Measurements from ENCODE around the gene PTPRA. TPM values are rescaled to one million over a fixed set of nuclear protein-coding genes. Genes with fewer than 3 reads are reported as not detected.

Gene PTPRA, protein sequence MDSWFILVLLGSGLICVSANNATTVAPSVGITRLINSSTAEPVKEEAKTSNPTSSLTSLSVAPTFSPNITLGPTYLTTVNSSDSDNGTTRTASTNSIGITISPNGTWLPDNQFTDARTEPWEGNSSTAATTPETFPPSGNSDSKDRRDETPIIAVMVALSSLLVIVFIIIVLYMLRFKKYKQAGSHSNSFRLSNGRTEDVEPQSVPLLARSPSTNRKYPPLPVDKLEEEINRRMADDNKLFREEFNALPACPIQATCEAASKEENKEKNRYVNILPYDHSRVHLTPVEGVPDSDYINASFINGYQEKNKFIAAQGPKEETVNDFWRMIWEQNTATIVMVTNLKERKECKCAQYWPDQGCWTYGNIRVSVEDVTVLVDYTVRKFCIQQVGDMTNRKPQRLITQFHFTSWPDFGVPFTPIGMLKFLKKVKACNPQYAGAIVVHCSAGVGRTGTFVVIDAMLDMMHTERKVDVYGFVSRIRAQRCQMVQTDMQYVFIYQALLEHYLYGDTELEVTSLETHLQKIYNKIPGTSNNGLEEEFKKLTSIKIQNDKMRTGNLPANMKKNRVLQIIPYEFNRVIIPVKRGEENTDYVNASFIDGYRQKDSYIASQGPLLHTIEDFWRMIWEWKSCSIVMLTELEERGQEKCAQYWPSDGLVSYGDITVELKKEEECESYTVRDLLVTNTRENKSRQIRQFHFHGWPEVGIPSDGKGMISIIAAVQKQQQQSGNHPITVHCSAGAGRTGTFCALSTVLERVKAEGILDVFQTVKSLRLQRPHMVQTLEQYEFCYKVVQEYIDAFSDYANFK
- total RNA-seq (2016; rRNA removed; fragmentation: Illumina TruSeq; extraction: Trizol): 43.7 and 47.2 TPM in 2 replicates
- total RNA-seq (2016; cell fraction: cytosol; rRNA removed; fragmentation: Illumina TruSeq; extraction: Trizol; ENCODE audit: low read depth): 75.0 and 92.4 TPM in 2 replicates
- total RNA-seq (2016; cell fraction: insoluble cytoplasmic fraction; rRNA removed; fragmentation: Illumina TruSeq; extraction: Trizol): 36.6 and 48.6 TPM in 2 replicates
- total RNA-seq (2016; cell fraction: membrane; rRNA removed; fragmentation: Illumina TruSeq; extraction: Trizol): 68.2 and 69.6 TPM in 2 replicates
- total RNA-seq (2016; cell fraction: nucleus; rRNA removed; fragmentation: Illumina TruSeq; extraction: Trizol): 49.3 and 53.4 TPM in 2 replicates
- polyA plus RNA-seq (2011; rRNA removed): 107 and 127 TPM in 2 replicates
- polyA plus RNA-seq (2011; cell fraction: cytosol; rRNA removed): 69.7 and 102 TPM in 2 replicates
- 65.1 and 68.2 TPM in 2 replicates for polyA plus RNA-seq (2011; cell fraction: nucleus; rRNA removed)
- 67.3 and 73.2 TPM in 2 replicates for polyA plus RNA-seq (2012)
- polyA plus RNA-seq (2016; cell fraction: cytosol; fragmentation: Illumina TruSeq; extraction: Trizol; ENCODE audit: low read depth): 23.1 and 26.7 TPM in 2 replicates
- polyA plus RNA-seq (2016; cell fraction: insoluble cytoplasmic fraction; fragmentation: Illumina TruSeq; extraction: Trizol; ENCODE audit: low read depth): 56.2 and 64.8 TPM in 2 replicates
- 68.7 and 72.2 TPM in 2 replicates for polyA plus RNA-seq (2016; cell fraction: membrane; fragmentation: Illumina TruSeq; extraction: Trizol; ENCODE audit: low read depth)
- polyA plus RNA-seq (2016; cell fraction: nucleus; fragmentation: Illumina TruSeq; extraction: Trizol; ENCODE audit: insufficient read depth, low read depth): 100 and 102 TPM in 2 replicates
- polyA minus RNA-seq (2011; rRNA and poly(A)+ RNA removed; ENCODE audit: low replicate concordance): 22.9 and 71.1 TPM in 2 replicates
- polyA minus RNA-seq (2011; cell fraction: cytosol; rRNA and poly(A)+ RNA removed): 48.3 and 52.0 TPM in 2 replicates
- polyA minus RNA-seq (2011; cell fraction: nucleus; rRNA and poly(A)+ RNA removed): 49.8 and 61.4 TPM in 2 replicates
- Bru-seq, nascent RNA: percentile 83 among the genes with signal in this experiment
- percentile 79 among the genes with signal in this experiment for BruChase-seq, experiment 1, labeled RNA remaining after a 6-hour chase
- percentile 80 among the genes with signal in this experiment for BruChase-seq, experiment 2, labeled RNA remaining after a 2-hour chase
- long read RNA-seq, experiment 1, partial matches to known transcripts: 29 of 41 reads
- long read RNA-seq, experiment 1, other reads (novel, unspliced or antisense): 9 of 41 reads
- long read RNA-seq, experiment 2, transcript PTPRA-201 (23 exons, 3,725 nt): major isoform, 26 of 133 reads
- long read RNA-seq, experiment 2, partial matches to known transcripts: 57 of 133 reads
- long read RNA-seq, experiment 2, other reads (novel, unspliced or antisense): 50 of 133 reads

DNA sequence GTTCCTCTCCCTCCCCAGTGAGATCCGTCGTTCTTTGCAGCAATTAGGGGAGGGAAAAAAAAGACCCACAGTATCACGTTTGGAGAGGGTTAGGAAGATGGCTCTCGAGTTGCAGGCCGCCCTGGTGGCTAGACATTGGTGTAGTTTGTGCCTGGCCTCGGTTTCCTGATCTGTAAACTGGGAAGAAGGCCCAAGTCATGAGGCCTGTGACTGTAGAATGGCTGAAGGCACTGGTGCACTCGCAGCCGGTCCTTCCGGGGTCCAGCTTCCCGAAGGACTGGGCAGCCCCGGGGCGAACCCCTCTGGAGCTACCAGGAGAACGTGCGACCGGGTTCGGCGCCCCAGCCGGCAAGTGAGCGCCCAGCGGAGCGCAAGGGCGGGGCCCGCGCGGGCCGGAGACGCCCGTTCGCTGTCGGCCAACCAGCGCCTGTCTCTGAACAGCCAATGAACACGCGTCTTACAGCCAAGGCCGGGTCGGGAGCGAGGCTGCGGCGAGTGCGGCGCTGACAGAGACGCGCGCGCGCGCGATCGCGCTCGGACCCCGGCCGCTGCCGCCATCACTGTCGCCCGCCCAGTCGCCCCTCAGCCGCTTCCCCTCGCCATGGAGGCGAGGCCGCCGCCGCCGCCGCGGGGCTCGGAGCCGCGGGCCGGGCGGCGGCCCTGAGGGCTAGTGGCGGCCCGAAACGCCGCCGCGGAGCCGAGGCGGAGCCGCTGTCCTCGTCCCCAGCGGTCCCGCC, at the start of gene PTPRA:
TSS of gene PTPRA (plus strand) at position 472 of the 737 bp plus-strand sequence. CDS start 90,797 bp downstream, outside the sequence.
- Histone ChIP-seq H3K9me3 (ENCODE audit: low read length) (no peaks in the 10 kb centered on the region), H3K4me1 (ENCODE audit: insufficient read depth, low read length) (peaks cover 63% of the 10 kb centered on the region), H3K4me2 (ENCODE audit: low read depth, low read length) (peak within 1 kb of the TSS; percentile 96), H3K27ac (ENCODE audit: extremely low read length, insufficient read depth, low read length) (peak within 1 kb of the TSS; percentile 49), H3K4me3 (replicated peaks in 1 of 3; ENCODE audit: insufficient read depth in 1 of 3, low read depth in 2 of 3, low read length in 3 of 3) (peak within 1 kb of the TSS; percentile 77 to 98 (median 92)), H3K36me3 (replicated peaks in 1 of 2; ENCODE audit: control insufficient read depth in 1 of 2, insufficient read depth in 2 of 2, low read length in 2 of 2) (peaks cover 0 to 3% of the 10 kb centered on the region in 2 experiments; a peak in 1 of 5 replicates), H4K20me1 (ENCODE audit: insufficient read depth, low read length) (no peaks in the 10 kb centered on the region), H2AFZ (ENCODE audit: low read length) (peak within 1 kb of the TSS; percentile 86), H3K27me3 (ENCODE audit: control insufficient read depth in 1 of 2, insufficient read depth in 2 of 2, low read length in 2 of 2) (peaks cover 0 to 18% of the 10 kb centered on the region in 2 experiments; a peak in 3 of 5 replicates), H3K79me2 (ENCODE audit: insufficient read depth, low read length) (peaks cover 41% of the 10 kb centered on the region), H3K9ac (ENCODE audit: insufficient read depth, low read depth, low read length) (peak within 1 kb of the TSS; percentile 84)
- DNase-seq (ENCODE audit: low spot score): peak; percentile 91
- no TSS peak for BruUV-seq (replicated peaks)
- FAIRE-seq: peak; percentile 8
- peak; percentile 90 for ATAC-seq
- under 1% methylated on average over 50 of the region's 83 CpGs for WGBS (ENCODE audit: low lambda C conversion rate)
- ChIA-PET POLR2A (interaction anchor here (0.6 to 1.8 kb wide), 13 partner anchors 8 to 350 kb away, joined by 3 to 11 read pairs (median 3); partner anchors contain the start of genes PCED1A and VPS16), CTCF (ENCODE audit: low intra/inter-chr PET ratio, low total read pairs) (no interaction called here)
- intact Hi-C loops (cut with micrococcal nuclease; ENCODE audit: unreplicated experiment): loop anchor here (10.0 kb wide), 1 partner anchor 72 kb away; no protein-coding TSS in a partner anchor
- in situ Hi-C loops (cut with HindIII; ENCODE audit: extremely low pct_ligation_motif_present, low pct_unique_long_range_greater_than_20kb): no loop called here
- no peak; the same call in 1 of the 2 replicates for TF ChIP-seq NFIC (IDR thresholded peaks at IDR 0.05; ENCODE audit: low read length)
- TF ChIP-seq MIXL1 (CRISPR knock-in tag; IDR thresholded peaks at IDR 0.05): peak; percentile 75; the same call in 1 of the 2 replicates
- TF ChIP-seq ZNF557 (CRISPR knock-in tag; IDR thresholded peaks at IDR 0.05): no peak
- no peak for TF ChIP-seq ADNP (CRISPR knock-in tag; IDR thresholded peaks at IDR 0.05)
- peak; percentile 85 for TF ChIP-seq KMT2B (CRISPR knock-in tag; IDR thresholded peaks at IDR 0.05)
- peak; percentile 75 for TF ChIP-seq HDAC2 (CRISPR knock-in tag; IDR thresholded peaks at IDR 0.05)
- TF ChIP-seq, protein P1, sequence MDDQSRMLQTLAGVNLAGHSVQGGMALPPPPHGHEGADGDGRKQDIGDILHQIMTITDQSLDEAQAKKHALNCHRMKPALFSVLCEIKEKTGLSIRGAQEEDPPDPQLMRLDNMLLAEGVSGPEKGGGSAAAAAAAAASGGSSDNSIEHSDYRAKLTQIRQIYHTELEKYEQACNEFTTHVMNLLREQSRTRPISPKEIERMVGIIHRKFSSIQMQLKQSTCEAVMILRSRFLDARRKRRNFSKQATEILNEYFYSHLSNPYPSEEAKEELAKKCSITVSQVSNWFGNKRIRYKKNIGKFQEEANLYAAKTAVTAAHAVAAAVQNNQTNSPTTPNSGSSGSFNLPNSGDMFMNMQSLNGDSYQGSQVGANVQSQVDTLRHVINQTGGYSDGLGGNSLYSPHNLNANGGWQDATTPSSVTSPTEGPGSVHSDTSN (CRISPR knock-in tag; IDR thresholded peaks at IDR 0.05; ENCODE audit: borderline replicate concordance): no peak
- TF ChIP-seq, protein P2, sequence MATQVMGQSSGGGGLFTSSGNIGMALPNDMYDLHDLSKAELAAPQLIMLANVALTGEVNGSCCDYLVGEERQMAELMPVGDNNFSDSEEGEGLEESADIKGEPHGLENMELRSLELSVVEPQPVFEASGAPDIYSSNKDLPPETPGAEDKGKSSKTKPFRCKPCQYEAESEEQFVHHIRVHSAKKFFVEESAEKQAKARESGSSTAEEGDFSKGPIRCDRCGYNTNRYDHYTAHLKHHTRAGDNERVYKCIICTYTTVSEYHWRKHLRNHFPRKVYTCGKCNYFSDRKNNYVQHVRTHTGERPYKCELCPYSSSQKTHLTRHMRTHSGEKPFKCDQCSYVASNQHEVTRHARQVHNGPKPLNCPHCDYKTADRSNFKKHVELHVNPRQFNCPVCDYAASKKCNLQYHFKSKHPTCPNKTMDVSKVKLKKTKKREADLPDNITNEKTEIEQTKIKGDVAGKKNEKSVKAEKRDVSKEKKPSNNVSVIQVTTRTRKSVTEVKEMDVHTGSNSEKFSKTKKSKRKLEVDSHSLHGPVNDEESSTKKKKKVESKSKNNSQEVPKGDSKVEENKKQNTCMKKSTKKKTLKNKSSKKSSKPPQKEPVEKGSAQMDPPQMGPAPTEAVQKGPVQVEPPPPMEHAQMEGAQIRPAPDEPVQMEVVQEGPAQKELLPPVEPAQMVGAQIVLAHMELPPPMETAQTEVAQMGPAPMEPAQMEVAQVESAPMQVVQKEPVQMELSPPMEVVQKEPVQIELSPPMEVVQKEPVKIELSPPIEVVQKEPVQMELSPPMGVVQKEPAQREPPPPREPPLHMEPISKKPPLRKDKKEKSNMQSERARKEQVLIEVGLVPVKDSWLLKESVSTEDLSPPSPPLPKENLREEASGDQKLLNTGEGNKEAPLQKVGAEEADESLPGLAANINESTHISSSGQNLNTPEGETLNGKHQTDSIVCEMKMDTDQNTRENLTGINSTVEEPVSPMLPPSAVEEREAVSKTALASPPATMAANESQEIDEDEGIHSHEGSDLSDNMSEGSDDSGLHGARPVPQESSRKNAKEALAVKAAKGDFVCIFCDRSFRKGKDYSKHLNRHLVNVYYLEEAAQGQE (IDR thresholded peaks at IDR 0.05; ENCODE audit: borderline replicate concordance in 1 of 2, low read depth in 1 of 2, low read length in 2 of 2): peak in 1 of 2 experiments; percentile 71; a peak in 1 of 4 replicates
